ENCODE measurements around the gene POLD4.

GRCh38 chr11:67355023-67355793 is 1.9 kb upstream of the POLD4 start:
- no peak for TF ChIP-seq MAX (IDR thresholded peaks at IDR 0.05)
- TF ChIP-seq CTCF (IDR thresholded peaks at IDR 0.05 in 2 of 3, conservative IDR thresholded peaks at IDR 0.05 in 1 of 3; ENCODE audit: borderline replicate concordance in 1 of 3, insufficient read depth in 1 of 3, low read depth in 2 of 3, low read length in 2 of 3), result no peak
- no peak for TF ChIP-seq SRF (IDR thresholded peaks at IDR 0.05; ENCODE audit: low read depth)
- TF ChIP-seq ATF3 (IDR thresholded peaks at IDR 0.05), result no peak
- no peak for TF ChIP-seq REST (IDR thresholded peaks at IDR 0.05; ENCODE audit: low read depth)
- TF ChIP-seq ZFX (IDR thresholded peaks at IDR 0.05), result 0 out of 2 replicates have a peak, but pooled peaks have one; percentile 10
- no peak for TF ChIP-seq YY1 (IDR thresholded peaks at IDR 0.05; ENCODE audit: extremely low read depth, insufficient replicate concordance, low read depth, low read length)
- no peak; the same call in 1 of the 2 replicates for TF ChIP-seq POLR2AphosphoS5 (IDR thresholded peaks at IDR 0.05; ENCODE audit: low read depth, low read length)
- no peak for TF ChIP-seq EZH2 (IDR thresholded peaks at IDR 0.05)
- no peak for TF ChIP-seq SP1 (IDR thresholded peaks at IDR 0.05; ENCODE audit: low read depth)
- TF ChIP-seq ZNF274 (IDR thresholded peaks at IDR 0.05; ENCODE audit: low read depth, low read length), result no peak
- TF ChIP-seq EZH2phosphoT487 (IDR thresholded peaks at IDR 0.05; ENCODE audit: borderline replicate concordance), result no peak
